HG03066 (cell line): ENCODE data around the gene LRRC3.

Experiments used
- ATAC-seq: cut with Tn5 transposase; IDR thresholded peaks from one replicate; pipeline ENCODE4 v1.9.1; 2021; ENCODE audit warnings: low read depth; ENCODE audit not compliant: unreplicated experiment

The LRRC3 gene

DNA sequence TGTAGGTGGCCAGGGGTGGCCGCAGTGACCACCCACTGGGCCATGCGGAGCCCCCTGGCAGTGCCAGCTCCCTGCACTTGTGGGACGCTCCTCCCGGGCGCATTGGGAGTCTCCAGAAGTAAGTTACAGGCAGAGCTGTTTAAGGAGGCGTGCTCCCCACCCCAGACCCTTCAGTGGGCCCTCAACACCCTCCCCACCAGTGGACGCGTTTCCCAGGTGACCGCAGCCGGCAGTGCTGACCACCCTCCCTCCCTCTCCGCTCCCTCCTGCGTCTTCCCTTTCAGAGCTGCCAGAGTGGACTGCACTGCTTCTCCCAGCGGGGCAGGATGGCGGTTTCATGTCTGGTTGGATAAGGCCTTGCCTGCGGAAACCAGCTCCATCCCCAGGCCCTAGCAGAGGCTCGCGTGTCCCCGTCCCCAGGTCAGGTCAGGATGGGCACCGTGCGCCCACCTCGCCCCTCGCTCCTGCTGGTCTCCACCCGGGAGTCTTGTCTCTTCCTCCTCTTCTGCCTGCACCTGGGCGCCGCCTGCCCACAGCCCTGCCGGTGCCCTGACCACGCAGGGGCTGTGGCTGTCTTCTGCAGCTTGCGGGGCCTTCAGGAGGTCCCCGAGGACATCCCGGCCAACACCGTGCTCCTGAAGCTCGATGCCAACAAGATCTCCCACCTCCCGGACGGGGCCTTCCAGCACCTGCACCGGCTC lies 1.1 kb downstream of the LRRC3 start:
- ATAC-seq: no peak

DNA sequence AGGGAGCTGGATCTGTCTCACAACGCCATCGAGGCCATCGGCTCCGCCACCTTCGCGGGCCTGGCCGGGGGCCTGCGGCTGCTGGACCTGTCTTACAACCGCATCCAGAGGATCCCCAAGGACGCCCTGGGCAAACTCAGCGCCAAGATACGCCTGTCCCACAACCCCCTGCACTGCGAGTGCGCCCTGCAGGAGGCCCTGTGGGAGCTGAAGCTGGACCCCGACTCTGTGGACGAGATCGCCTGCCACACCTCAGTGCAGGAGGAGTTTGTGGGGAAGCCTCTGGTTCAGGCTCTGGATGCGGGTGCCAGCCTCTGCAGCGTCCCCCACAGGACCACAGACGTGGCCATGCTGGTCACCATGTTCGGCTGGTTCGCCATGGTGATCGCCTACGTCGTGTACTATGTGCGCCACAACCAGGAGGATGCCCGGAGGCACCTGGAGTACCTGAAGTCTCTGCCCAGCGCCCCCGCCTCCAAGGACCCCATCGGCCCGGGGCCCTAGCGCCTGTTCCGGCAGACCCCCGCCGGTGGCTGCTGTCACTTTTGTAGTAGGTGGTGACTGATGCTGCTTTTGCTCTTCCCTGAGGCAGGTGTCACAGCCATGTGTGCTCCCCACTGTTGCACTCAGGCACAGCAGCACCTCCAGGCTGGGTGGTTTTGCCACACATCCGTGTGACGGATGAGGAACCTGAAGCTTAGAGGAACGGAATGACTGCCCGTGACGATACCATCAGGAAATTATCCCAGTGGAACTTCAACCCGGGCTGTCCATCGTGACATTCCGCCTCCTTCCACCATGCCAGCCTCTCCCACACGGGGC lies 1.8 kb downstream of the LRRC3 start:
- no peak for ATAC-seq

DNA sequence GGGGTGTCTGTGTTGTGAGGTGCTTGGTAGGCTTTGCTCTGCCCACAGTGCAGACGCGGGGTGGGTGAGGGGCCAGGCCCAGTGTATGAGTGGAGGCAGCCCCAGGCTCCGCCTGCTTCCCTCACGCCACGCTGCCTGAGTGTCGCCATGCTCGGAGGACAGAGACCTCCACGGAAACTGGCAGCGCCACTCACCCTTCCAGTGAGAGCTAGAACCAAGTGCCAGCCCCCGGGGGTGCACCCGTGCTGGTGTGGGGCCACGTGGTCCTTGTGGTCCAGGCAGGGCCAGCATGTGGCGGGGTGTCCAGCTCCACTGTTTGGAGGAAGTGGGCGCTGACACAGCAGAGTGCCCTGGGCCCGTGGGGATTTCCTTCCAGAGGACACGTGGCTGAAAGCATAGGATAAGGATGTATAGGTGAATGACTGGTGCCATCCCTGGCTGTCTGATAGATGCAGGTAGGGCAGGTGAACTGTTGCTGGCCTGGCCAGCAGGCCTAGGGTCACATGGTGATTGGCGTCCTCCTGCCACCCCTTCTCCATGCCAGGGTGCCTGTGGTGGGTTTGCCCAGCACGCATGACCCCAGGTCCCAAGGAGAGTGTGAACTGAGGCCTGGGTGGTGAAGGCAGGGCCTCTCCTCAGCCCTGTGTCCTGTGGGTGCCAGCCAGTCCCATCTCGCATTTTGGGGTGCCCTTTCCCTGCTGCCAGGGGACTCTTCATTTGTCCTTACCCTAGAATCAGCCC lies 3.8 kb downstream of the LRRC3 start:
- no peak for ATAC-seq

DNA sequence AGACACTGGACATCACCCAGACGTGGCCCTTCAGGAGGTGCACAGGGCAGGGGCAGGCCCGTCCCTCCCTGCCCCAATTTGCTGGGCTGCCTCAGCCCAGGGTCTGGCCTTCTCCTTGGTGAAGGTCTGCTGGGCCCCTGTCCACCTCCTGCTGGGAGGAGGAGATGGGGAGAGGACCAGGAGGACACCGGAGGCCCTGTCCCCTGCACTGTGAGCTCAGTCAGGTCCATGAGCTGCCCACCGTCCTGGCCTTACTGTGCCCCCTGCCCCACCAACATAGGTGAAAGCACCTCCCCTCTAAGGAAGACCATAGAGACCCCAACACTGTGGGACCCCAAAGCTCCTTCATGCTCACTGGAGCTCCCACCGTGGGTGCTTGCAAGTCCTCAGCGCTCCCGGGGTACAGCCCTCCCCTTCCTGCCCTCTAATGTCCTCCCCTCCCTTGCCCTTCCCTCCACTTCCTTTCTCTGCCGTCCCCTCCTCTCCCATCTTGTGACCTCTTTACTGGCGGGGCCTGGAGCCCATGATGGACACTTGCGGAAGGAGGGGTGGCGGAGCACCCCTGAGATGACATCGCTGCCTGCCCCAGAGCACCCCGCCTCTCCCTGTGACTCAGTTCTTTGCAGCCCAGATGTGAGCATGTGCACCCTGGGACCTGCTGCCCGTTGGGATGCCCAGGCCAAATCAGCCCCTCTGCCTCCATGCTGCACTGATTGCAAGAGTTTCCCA lies 4.6 kb downstream of the LRRC3 start:
- no peak for ATAC-seq

DNA sequence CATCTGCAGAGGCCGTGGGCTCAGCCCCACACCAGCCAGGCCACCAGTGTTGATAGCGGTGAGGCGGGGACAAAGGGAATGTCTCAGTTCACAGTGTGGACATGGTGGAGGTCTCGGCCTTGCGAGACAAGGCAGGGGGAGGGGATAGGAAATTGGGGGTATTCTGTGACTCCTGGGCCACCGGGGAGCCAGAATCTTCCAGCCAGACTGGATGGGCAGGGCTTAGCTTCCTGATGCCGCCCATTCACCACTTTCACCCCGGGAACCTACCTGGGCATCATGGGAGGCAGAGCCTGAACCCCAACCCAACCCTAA lies 5.1 kb downstream of the LRRC3 start:
- ATAC-seq: no peak

DNA sequence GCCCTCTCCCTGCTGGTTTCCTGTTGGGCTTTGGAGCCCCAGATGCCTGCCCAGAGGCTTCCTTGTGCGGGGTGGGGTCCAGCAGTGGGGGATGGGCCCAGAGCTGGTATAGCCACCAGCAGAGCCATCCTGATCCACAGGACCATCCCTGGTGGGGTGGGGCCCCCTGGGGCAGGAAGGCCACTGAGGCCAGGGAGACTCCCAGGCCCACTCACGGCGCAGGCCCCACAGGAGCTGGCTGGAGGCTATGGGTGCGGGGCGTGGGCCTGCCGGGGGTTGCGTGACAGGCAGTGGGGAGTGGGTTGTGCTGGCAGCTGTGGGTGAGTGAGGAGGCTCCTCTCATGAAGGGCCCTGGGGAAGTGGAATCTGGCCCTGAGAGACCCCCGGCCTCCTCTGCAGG lies 5.7 kb downstream of the LRRC3 start:
- ATAC-seq: no peak

DNA sequence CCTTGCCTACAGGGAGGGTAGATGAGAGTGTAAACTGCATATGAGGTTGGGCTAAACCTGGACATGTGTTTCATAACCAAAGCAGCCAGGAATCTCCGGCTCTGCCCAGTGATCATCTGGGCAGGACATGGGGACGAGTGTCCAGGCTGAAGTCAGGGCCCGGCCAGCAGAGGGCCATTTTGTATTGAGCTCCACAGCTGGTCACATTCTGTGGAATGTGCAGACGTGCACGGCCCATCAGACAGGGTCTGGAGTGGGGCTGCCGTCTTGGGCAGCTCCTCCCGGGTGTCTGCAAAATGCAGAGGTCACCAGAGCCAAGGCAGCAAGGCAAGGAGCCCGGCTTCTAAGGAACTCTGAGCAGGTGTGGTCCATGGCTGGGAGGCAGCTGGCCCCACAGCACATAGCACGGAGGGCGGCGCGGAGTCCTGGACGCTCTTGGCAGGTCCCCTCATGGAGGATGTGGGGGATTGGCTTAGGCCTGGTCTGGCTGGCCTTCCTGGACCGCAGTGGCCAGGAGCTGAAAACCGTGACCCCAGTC lies 6.2 kb downstream of the LRRC3 start:
- no peak for ATAC-seq

DNA sequence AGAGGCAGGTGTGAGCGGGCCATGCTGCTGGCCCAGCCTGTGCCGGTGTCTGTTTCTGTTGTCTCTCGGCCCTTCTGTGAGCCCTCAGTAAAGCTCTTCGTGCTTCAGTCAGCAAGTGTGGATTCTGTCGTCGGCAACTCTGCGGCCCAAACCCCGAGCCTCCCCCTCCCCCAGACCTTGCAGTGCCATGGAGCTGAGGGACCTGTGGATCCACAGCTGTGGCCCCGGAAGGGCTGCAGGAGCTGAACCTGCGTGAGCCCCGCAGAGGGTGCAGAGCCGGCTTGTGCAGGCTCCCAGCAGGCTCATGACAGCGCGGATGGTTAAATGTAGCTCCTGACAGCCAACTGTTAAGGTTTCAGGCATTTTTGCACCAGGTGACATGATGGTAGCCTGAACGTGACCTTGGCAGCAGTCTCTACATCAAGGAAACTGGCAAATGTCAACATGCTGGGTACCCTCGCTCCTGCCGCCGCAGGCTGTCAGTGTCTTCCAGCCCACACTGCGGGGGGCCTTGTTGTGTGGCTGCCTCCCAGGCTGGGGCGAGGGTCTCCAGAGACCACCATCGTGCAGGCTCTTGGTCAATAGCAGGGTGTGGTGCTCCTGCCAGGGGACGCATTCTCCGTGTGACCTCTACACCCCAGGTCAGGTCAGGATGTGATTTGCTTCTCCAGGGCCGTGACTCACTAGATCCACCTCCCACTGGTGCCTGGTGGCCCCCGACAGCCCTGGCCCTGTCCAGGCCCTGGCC lies 7.0 kb downstream of the LRRC3 start:
- no peak for ATAC-seq

DNA sequence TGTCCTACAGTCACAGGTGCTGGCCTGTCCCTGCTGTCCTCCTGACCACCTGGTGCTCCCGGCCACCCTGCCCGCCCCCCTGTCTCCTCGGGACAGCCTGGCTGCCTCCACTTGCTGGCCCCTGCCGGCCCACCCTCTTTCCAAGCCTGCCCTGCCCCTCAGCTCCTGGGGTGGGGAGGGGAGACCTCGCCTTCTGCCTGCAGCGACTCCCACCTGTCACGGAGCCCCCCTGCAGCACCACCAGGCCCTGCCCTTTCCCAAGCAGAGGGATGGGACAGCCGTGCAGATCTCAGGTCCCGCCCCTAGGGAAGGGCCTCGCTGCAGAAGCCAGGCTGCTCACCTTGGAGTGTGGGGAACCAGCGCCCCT lies 7.5 kb downstream of the LRRC3 start:
- ATAC-seq: no peak

DNA sequence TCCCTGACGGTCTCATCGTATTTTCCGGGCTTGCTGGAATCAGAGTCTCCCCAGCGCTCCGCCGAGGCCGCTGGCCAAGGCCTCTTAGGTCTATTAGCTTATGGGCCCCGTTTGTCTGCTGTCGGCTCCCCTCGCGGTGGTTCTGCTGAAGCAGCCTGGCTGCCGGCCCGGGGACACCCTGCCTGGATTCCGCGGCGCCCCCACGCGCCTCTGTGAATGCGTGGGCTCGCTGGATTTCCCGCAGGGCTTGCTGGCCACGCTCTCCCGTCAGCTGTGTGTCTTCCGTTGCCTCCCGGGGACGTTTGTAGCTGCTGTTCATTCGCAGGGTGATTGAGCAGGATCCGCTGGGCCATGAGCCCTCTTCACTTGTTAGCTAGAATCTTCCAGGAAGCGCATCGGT lies 8.4 kb downstream of the LRRC3 start:
- ATAC-seq: no peak

DNA sequence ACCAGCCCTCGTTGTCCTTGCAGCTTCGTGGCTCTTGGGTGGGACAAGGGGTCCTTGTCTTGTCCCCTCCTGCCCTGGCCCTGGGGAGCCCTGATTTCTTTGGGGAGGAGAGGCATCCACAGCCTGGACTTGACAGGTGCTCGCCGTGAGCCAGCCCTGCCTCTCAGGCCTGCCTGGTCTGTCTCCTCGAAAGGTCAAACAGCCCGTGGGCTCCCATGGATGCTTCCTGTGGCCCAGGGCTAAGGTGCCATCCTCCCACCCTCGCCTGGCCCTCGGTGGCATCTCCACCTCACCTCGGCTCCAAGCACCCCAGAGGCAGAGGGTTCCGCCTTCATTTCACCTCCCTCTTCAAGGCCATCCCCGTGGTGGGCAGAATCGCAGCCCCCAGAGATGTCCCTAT lies 9.0 kb downstream of the LRRC3 start:
- no peak for ATAC-seq

DNA sequence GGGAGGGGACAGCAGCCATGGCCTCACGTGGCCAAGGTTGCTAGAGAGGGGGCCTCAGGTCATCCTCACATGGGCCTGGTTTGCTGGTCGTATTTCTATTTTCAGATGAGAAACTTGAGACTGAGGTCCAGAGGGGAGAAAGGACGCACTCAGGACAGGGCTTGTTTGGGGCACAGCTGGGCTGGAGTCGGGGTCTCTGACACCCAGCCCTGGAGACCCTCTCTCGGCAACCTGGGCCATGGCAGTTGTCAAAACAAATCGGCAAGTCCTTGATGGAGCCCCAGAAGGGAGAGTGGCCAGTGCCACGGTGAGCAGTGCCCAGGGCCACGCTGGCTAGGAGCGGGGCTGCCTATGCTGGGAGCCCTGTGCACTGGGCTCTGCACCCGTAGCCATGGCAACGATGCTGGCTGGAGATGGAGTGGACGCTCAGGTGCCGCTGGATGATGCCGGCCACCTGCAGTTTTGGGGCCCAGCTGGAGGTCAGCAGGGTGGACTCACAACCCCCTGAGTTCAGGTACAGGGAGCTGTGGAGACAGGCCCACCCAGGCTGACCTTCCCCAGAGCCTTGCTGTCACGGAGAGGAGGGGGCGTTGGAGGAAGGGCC lies 11.1 kb downstream of the LRRC3 start:
- ATAC-seq: no peak

DNA sequence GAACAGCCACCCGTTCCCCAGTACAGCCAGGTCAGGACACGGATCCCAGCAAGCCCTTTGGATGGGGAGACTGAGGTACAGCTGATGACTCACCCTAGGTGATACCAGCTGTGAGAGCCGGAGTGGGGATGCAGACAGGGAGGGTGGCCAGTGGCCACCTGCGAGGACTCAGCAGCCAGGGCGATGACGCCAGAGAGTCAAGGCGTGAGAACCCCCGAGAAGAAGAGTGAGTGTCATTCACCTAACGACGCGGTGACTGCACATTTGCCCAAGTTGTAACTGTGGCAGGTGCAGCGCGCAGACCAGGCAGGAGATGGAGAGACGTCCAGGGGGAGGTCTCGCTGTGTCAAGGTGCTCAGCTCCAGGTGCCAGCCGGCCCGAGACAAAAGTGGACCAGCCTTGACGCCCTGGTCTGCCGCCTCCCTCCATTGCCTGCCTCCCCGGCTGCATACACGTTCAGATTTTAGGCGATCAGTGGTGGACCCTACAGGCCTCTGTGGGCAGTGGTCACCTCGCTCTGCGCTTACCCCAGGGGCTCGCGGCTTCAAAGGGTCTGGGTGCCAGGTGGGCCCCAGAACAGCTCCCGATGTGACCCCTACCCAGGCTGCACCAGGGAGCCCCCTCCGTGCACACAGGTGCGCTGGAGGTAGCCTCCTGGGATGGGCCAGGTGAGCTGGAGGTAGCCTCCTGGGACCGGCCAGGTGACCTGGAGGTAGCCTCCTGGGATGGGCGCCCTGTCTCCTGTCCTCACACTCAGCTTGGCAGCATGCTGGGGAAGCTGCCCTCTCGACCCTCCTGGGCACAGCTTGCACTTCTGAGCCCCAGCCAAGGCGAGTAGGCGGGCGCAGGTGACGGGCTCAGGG lies 11.9 kb downstream of the LRRC3 start:
- no peak for ATAC-seq

DNA sequence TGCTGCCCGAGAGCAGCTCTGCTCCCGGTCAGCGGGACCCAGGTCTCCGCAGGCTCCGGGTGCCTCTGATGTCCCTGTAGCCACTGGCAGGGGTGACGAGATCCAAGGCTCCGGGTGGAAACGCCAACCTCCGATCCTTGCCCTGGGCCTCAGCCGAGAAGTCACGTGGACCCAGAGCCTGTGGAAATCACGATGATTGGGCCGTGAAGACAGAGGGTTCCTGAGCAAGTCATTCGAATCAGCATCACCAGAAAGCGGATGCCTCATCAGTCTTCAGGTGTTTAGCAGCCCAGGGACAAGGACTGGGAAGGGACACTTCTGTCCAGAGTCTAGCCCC lies 12.5 kb downstream of the LRRC3 start:
- ATAC-seq: no peak

DNA sequence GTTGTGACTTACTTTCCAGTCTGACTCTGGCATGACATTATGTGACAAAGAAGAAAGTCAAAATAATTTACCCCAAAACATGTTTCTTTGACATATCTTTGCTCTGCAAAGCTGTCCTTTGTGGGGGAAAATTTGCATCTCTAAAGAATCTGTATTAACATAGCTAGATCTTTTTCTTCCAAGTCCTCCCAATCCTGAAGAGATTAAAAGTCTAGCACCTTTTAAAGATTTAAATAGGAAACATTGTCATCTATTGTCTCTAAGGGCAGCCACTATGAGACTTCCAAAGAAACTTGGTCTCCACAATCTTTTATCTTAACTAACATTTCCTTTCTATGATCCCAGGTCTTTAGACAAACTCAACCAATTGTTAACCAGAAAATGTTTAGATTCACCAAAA lies 16.0 kb downstream of the LRRC3 start:
- no peak for ATAC-seq

DNA sequence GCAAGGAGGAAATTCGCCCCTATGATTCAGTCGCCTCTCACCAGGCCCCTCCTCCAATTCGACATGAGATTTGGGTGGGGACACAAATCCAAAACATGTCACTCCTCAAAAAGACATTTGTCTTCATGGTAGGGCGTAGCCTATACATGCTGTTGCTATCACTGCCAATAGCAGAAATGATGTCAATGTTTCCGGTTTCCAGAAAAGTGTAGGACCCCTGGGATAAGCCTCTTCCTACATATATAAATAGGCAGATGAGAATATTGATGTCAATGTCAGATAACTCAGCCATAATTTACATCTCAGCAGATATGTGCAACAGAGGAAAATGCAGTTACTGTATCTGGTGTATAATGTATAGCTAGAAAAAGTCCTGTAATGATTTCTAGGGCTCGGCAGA lies 16.7 kb downstream of the LRRC3 start:
- ATAC-seq: no peak

DNA sequence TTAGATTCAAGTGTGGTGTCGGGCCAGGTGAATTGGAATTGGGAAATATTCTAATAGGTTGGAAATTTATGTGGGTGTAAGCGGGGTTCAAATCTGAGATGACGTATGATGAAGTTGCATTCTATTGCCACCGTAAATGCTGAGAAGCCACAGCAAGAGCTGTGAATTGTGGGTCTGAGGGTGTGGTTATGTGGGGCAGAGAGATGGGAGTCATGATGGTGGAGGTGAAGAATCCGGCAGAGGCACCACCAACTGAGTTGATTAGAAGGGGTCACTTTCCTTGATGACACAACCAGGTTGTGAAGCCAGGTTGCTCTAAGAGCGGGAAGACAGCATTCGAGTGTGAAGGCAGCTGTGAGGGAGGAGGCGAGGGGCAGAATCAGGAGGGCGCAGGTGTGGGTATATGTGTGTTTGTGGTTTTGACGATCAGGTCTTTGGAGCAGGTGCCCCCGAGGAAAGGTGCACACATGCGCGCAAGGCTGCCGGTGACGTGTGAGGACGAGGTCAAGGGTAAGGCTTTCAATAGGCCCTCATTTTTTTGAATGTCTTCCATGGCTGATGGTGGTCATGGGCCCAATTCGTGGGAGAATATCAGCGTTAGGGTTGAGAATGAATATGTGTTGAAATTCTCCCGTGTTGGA lies 18.7 kb downstream of the LRRC3 start:
- no peak for ATAC-seq

DNA sequence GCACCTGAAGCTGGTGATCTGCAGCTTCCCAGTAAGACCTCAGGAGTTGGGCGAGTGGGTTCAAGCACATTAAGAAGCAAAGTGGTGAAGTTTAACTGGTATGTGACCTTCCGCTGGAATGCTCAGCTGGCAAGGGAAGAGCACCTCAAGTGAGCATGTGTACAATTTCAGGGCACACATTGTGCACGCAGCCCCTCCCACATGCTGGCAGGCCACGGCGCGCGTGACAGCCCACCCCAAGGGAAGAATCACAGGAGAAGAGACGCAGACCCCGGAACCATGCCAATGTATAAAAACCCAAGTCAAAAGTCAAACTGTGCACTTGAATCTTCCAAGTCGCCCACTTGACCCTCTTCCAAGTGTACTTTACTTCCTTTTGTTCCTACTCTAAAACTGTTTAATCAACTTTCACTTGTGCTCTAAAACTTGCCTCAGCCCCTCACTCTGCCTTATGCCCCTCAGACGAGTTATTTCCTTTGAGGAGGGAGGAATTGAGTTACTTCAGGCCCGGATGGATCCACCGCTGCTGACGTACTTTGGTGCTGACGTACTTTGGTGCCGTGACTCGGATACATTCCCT lies 20.0 kb downstream of the LRRC3 start:
- ATAC-seq: no peak
